Measurements from ENCODE around the gene ORC4. TPM values are rescaled to one million over a fixed set of nuclear protein-coding genes. Genes with fewer than 3 reads are reported as not detected.
"Not testable (repeated sequence)": the region's sequence is repeated elsewhere in the genome, so short reads cannot be mapped to it uniquely, and the experiment has no call there.

Gene ORC4
- total RNA-seq, 1 experiment from 2014 or later, result 84.6 TPM

- DNase-seq (ENCODE audit: extremely low read depth, low read depth), result peak; percentile 9
Measured at GRCh38 chr2:148021059-148021861, 723 bp upstream of the ORC4 start, which contains the start of gene MBD5. MBD5 (plus strand) TSS chr2:148021091.

DNA sequence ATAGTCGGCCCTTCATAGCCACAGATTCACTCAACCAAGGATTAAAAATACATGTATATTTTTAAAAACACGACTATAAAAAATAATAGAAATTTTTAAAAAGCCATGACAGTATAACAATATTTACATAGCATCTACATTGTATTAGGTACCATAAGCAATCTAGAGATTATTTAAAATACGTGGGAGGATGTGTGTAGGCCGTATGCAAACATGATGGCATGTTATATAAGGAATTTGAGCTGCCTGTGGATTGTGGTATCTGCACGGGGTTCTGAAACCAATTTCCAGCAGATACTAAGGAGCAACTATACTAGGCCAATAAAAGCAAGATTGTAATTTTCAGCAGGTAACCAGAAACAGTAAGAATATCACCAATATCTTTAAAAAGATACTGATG, 5.9 kb downstream of the ORC4 start:
- no peak for DNase-seq (ENCODE audit: extremely low read depth, low read depth)

DNA sequence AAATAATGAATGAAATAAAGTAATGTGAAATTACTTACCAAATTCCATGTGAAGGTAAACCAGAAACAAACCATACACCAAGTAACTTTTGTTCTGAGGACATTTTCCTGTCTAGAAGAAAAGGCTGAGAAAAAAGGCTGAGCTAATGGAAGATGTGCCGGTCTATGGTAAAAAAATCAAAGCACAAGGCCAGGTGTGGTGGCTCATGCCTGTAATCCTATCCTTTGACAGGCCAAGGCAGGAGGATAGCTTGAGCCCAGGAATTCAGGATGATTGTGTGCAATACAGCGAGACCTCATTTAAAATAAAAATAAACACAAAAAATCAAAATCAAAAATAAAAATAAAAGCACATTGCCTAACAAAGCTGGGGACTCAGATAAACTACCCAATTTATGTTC, 6.7 kb downstream of the ORC4 start:
- DNase-seq (ENCODE audit: extremely low read depth, low read depth), result no peak

DNA sequence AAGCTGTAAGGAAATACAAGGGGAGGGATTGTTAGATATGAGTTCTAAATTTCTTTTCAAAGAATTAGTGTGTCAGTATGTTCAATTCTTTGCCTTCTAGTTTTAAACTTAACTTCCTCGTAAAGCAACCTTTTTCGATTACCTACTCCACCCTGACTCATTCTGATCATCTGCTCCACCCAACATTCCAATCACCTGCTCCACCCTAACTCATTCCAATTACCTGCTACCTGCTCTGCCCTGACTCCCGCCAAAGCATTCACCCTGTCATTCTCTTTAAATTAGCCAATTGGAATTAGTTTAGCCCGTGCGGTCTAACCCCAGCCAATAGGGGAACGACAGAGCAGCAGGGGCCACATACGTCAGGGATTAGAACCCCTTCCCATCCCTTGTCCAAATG, 12.1 kb downstream of the ORC4 start:
- DNase-seq (ENCODE audit: extremely low read depth, low read depth), result not testable (repeated sequence)

DNA sequence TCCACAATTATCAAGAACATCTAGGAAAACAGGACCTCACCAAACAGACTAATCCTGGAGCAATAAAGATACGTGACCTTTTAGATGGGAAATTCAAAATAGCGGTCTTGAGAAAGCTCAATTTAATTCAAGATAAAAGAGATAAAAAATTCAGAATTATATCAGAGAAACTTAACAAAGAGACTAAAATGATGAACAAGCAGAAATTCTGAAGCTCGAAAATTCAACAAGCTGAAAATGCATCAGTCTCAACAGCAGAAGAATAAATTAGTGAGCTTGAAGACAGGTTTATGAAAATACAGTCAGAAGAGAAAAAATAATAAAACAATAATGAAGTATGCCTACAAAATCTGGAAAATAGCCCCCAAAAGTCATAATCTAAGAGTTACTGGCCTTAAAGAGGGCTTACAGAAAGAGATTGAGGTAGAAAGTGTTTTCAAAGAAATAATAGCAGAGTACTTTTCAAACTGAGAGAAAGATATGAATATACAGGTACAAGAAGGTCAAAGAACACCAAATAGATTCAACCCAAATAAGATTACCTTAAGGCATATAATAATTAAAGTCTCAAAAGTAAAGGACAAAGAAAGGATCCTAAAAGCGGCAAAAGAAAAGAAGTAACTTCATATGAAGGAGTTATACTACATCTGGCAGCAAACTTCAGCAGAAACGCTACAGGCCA, 13.2 kb downstream of the ORC4 start:
- no peak for DNase-seq (ENCODE audit: extremely low read depth, low read depth)

DNA sequence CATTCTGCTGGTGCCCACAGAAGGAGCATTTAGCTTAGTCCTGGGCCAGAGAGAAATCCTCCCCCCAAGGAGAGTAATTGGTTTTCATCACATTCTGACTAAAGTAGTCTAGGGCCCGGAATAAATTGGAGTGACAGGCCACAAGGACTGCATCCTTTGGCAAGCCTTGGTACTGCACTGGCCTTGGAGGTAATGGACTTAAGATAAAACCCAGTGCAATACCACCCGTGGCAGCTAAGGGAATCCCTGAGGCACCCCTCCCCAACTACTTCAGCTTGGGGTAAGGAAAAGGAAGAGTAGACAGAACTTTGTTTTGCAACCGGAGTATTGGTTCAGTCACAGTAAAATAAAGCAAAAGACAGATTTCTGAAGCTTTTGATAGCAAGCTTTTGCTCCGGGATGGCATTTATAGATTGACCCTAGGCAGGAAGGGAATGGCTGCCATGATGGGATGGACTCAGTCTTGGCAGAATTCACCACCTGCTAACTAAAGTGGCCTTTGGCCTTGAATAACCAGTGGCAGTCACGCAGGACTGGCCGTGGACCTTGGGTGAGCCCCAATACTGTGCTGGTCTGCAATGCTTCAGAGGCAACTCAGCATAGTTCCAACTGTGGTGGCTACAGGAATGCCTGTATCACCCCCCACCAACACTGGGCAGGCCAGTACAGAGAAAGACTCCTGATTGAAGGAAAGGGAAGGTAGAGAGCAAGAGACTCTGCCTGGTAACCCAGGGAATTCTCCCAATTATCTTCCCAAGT, 14.1 kb downstream of the ORC4 start:
- DNase-seq (ENCODE audit: extremely low read depth, low read depth), result no peak

DNA sequence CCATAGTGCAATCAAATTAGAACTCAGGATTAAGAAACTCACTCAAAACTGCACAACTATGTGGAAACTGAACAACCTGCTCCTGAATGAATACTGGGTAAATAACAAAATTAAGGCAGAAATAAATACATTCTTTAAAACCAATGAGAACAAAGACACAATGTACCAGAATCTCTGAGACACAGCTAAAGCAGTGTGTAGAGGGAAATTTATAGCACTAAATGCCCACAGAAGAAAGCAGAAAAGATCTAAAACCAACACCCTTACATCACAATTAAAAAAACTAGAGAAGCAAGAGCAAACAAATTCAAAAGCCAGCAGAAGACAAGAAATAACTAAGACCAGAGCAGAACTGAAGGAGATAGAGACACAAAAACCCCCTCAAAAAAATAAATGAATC, 18.1 kb downstream of the ORC4 start:
- DNase-seq (ENCODE audit: extremely low read depth, low read depth), result not testable (repeated sequence)

DNA sequence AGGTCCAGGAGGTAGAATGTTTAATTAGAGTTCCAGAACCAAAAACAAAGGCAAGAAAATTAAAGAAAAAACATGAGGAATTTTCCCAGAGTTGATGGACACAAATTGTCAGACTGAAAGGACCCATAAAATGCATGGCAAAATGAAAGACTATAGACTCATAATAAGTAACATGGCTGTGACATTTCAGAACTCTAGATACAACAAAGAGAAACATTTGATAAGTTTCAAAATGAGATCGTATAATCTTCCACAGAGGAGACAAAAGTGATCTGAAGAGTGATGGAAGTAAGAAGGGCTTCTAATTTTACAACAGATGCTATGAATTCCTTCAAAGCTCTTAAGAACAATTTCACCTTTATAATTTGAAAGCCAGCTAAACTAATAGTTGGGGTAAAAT, 20.4 kb downstream of the ORC4 start:
- no peak for DNase-seq (ENCODE audit: extremely low read depth, low read depth)

- DNase-seq (ENCODE audit: extremely low read depth, low read depth), result no peak
Measured at GRCh38 chr2:147999126-147999525, 21.4 kb downstream of the ORC4 start.

DNA sequence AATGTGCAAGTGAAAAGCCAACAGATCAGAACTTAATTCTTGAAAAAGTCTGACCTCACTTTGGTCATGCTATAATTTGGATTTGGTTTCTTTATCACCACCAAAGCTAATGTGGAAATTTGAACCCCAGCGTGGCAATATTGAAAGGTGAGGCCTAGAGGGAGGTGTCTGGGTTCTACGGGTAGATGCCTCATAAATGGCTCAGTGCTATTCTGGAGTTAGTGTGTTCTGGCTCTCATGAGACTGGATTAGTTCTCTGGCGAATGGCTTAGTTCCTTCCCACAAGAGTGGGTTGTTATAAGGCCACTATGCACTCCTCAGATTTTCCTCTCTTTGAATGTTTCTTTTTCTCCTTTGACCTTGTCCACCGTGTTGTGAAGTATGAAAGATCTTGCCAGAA, 22.3 kb downstream of the ORC4 start:
- no peak for DNase-seq (ENCODE audit: extremely low read depth, low read depth)

- no peak for DNase-seq (ENCODE audit: extremely low read depth, low read depth)
Measured at GRCh38 chr2:147996828-147997227, 23.7 kb downstream of the ORC4 start.

GRCh38 chr2:147994965-147995364, 25.6 kb downstream of the ORC4 start:
- DNase-seq (ENCODE audit: extremely low read depth, low read depth), result not testable (repeated sequence)

GRCh38 chr2:147989809-147990403, 30.6 kb downstream of the ORC4 start:
- DNase-seq (ENCODE audit: extremely low read depth, low read depth), result peak; percentile 54

DNA sequence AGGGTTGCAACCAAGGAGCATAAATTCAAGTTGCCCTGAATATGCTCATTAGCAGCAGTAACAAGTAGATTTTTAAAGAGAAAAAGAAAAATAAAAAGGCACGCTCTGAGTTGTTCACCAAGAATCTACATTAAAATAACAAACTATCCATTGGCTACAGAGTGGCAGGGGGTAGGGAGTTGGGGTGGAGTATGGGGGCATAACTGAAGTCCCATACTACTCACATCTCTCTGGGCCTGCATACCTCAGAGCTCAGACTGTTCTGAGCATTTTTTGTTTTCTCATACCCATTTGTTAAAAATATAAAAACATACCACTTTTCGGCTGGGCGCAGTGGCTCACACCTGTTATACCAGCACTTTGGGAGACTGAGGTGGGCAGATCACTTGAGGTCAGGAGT, 31.4 kb downstream of the ORC4 start:
- no peak for DNase-seq (ENCODE audit: extremely low read depth, low read depth)

GRCh38 chr2:147980940-147981528, 39.5 kb downstream of the ORC4 start:
- no peak for DNase-seq (ENCODE audit: extremely low read depth, low read depth)

GRCh38 chr2:147977679-147978078, 42.9 kb downstream of the ORC4 start:
- no peak for DNase-seq (ENCODE audit: extremely low read depth, low read depth)

- no peak for DNase-seq (ENCODE audit: extremely low read depth, low read depth)
Measured at GRCh38 chr2:147976102-147976501, 44.4 kb downstream of the ORC4 start.

GRCh38 chr2:147968571-147968970, 52.0 kb downstream of the ORC4 start:
- DNase-seq (ENCODE audit: extremely low read depth, low read depth), result no peak

GRCh38 chr2:147952118-147952517, 68.4 kb downstream of the ORC4 start:
- DNase-seq (ENCODE audit: extremely low read depth, low read depth), result no peak

GRCh38 chr2:147945660-147946059, 74.9 kb downstream of the ORC4 start:
- DNase-seq (ENCODE audit: extremely low read depth, low read depth), result no peak

GRCh38 chr2:147939313-147939712, 81.2 kb downstream of the ORC4 start:
- DNase-seq (ENCODE audit: extremely low read depth, low read depth), result no peak
